Umbilical cord (tissue), 2 donors: ENCODE measurements around the gene KCTD19. TPM values are rescaled to one million over a fixed set of nuclear protein-coding genes. Genes with fewer than 3 reads are reported as not detected.
A peak's percentile ranks its signal among the peaks of the same experiment; 100 is the strongest.

Experiments used
- DNase-seq: peaks from one replicate; pipeline ENCODE4 v3.0.0-alpha.2; 2015; ENCODE audit warnings: low spot score
- total RNA-seq: library from RNA; depleted of rRNA; stranded (reverse); fragments of >200 nt; gene quantifications from one replicate; pipeline ENCODE4 v1.2.3, GENCODE V29; 2014; ENCODE audit warnings: low replicate concordance; ENCODE audit not compliant: insufficient read depth

KCTD19 gene
- total RNA-seq, 1 donor from 2014 or later: 3.4 TPM

- no peak for DNase-seq
These were observed 42.5 kb downstream of the KCTD19 start for GRCh38 chr16:67283826-67284555.

DNA sequence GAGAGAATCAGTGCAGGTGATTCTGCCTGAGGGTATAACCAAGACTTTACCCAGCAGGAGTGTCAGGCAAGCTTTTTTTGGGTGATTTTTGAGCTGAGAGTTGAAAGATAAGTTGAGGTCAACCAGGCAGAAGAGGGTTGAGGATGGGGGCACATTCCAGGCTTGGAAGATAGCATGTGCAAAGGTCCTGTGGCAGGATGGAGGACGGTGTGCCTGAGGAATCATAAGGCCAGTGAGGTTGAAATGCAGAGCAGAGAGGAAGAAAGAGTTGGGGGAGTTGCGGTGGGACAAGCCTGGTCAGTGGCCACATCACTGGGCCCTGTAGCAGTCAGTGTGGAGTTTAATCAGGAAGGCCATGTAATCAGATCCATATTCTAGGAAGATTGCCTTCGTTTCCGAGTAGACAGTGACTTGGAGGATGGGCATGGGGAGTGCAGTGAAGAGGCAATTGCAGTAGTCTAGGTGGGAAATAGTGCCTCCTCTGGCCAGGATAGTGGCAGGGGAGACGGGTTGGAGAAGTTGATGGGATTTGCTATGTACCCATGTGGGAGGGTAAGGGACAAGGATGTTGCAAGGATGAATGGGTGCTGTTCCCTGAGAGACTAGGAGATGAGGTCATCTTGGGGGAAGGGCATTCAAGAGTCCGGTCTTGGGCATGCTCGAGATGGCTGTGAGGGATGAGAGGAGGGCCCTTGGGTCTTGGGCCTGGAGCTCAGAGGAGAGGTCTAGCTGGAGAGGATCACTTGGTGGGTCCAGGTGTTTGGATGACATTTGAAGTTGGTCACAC is 43.3 kb downstream of the KCTD19 start:
- no peak for DNase-seq

DNA sequence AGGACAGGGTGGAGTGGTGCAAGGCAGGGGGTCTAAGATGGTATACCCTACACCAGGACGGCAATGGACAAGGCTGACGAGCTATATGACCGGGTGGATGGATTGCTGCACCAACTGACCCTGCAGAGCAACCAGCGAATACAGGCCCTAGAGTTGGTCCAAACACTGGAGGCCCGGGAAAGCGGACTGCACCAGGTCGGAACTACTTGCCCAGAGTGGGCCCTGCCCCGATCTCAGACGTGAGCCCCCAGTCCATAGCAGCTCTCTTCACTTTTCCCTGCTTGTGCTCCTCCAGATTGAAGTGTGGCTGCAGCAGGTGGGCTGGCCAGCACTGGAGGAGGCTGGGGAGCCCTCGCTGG is 44.1 kb downstream of the KCTD19 start:
- DNase-seq: no peak

DNA sequence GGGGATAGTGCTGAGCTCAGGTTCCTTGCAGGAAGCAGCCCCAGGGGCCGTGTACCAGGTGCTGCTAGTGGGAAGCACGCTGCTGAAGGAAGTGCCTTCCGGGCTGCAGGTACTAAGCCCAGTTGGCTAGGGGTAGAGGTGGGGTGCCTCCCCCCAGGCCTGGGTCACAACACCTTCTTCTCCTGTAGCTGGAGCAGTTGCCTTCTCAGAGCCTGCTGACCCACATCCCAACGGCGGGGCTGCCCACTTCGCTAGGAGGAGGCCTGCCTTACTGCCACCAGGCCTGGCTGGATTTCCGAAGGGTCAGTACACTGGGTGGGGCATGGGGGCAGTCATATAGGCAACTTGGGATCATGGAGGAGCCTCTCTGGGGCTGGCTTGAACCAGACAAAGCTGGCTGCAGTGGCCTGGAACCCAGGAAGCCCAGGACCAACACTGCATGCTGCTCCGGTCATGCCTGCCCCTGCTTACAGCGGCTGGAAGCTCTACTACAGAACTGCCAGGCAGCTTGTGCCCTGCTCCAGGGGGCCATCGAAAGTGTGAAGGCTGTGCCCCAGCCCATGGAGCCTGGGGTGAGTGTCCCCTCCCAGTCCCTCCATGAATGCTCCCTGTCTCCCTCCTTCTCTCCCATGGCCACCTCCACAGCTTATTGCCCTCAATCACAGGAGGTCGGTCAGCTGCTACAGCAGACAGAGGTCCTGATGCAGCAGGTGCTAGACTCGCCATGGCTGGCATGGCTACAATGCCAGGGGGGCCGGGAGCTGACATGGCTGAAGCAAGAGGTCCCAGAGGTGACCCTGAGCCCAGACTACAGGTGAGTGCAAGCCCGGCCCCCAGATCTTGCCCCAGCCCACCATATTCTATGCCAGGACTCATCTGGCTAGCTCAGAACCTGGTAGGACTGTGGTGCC is 44.8 kb downstream of the KCTD19 start:
- DNase-seq: no peak

GRCh38 chr16:67280090-67281015 is 46.2 kb downstream of the KCTD19 start:
- DNase-seq: no peak

GRCh38 chr16:67279296-67280089 is 47.0 kb downstream of the KCTD19 start, which contains the start of gene PLEKHG4:
Gene PLEKHG4 (plus strand): TSS chr16:67279532. CDS start chr16:67280045, 513 bp downstream.
- DNase-seq: peak; percentile 80

DNA sequence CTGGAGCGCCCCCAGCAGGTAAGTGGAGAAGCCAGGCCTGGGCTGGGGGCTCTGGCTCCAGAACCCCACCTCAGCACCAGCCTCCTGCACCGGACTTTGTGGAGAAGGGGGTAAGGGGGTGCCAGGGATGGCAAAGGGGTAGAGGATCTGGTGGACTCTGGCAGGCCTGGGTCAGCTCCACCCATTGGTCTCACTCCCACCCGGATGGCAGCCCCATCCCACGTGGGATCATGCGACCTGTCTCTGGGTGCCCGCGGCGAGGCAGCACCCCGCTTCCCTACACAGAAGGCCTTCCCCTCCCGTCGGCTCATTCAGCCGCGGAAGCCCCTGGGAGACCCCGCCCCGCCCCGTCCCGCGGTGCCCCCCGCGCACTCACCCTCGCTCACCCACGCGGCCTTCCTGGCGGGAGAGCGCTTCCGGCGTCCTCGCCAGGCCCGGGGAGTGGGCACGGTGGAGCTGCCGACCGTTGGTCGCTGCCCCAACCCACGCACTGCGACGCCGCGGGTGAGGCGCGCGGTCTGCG is 47.7 kb downstream of the KCTD19 start:
- DNase-seq: peak; percentile 40

GRCh38 chr16:67277999-67278772 is 48.4 kb downstream of the KCTD19 start:
- peak; percentile 84 for DNase-seq

- DNase-seq: peak; percentile 96
These were observed 49.1 kb downstream of the KCTD19 start for GRCh38 chr16:67277294-67277998.

GRCh38 chr16:67275321-67275720 is 51.2 kb downstream of the KCTD19 start:
- no peak for DNase-seq

GRCh38 chr16:67271446-67271845 is 55.1 kb downstream of the KCTD19 start:
- DNase-seq: no peak

- no peak for DNase-seq
These were observed 55.6 kb downstream of the KCTD19 start for GRCh38 chr16:67270931-67271338.

GRCh38 chr16:67269766-67270165 is 56.8 kb downstream of the KCTD19 start:
- peak; percentile 59 for DNase-seq

DNA sequence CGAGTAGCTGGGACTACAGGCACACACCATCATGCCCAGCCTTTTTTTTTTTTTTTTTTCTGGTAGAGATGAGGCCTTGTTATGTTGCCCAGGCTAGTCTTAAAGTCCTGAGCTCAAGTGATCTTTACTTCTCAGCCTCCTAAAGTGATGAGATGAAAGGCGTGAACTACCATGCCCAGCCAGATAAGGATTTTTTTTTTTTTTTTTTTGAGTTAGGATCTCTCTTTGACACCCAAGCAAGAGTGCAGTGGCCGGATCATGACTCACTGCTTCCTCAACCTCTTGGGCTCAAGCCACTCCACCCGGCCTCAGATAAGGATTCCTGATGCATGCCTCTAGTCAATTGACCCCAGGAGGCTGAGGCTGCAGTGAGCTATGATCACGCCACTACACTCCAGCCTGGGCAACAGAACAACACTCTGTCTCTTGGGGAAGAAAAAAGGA is 58.4 kb downstream of the KCTD19 start:
- DNase-seq: peak; percentile 92

- DNase-seq: no peak
These were observed 60.7 kb downstream of the KCTD19 start for GRCh38 chr16:67265834-67266233.

DNA sequence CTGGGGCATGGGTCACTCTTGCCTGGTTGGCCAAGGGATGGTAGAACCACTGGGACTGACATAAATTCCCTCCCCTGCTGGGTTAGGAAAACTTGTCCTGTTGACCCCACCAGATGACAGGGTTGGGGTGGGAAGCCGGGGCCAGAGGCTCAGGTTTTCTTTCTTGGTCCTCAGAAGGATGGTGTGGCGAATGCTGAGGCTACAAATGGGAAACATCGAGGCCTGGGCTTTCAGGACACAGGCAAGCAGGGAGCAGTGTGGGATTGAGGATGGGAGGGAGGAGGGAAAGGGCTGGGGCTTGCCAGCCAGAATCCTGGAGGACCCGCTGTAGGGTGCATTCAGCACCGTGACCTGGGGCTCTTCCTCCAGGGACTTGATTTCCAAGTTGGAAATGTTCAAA is 61.7 kb downstream of the KCTD19 start:
- DNase-seq: no peak

DNA sequence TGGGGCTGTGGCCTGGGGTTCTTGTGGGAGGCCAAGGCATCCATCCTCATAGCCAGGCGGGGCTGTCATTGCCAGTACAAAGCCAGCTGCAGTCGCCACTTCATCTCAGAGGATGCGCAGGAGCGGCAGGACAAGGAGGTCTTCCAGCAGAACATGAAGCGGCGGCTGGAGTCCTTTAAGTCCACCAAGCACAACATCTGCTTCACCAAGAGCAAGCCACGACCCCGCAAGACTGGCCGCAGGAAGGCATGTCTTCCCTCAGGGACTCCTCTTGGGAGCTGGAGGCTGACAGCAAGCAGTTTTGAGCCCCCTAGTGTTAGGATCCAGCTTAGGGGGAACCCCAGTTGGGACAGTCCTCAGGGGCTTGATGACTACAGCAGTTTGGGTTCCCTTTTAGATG is 62.3 kb downstream of the KCTD19 start:
- no peak for DNase-seq

DNA sequence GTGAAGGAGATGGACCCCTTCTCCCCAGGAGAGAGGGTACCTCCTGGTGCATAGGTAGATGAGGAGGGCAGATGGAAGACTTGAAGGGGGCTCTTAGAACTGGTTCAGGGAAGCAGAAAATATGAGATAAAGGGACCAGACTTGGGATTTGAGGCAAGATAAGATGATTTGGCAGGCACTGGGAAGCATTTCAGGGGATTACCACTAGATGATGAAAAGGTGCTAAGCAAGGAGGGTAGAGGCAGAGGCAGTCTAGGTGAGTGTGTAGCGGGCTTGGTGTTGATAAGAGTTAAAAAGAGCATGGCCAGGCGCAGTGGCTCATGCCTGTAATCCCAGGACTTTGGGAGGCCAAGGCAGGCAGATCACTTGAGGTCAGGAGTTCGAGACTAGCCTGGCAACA is 63.3 kb downstream of the KCTD19 start:
- DNase-seq: no peak
